HG02938 (cell line): ENCODE data around the gene OTOL1.
A peak's percentile ranks its signal among the peaks of the same experiment; 100 is the strongest.

ENCODE experiments used
- ATAC-seq: cut with Tn5 transposase; IDR thresholded peaks from one replicate; pipeline ENCODE4 v1.9.1; 2021; ENCODE audit warnings: mild to moderate bottlenecking, moderate library complexity; ENCODE audit not compliant: unreplicated experiment

The OTOL1 gene

DNA sequence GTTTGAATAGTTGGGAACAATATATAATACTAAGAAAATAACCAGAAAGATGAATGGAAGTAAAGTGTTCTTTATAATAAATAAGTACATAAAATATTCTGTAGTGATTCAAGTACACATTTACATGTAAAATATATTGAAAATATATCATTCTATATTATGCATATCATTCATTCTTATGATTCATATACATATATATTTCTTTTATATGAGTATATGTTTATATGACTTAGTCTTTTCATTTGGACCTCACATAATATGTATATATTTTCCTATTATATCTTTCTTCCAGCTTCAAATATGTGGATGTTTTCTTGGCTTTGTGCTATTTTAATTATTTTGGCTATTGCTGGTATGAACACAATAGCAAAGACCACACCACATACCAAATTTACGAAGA lies at the start of gene OTOL1:
Gene OTOL1, plus strand, starts transcription at position 301 of the 400 bp plus-strand sequence. Its CDS starts 0 bp downstream, at position 301.
- ATAC-seq: no peak

GRCh38 chr3:161449785-161450184 lies 46.8 kb upstream of the OTOL1 start:
- ATAC-seq: no peak

DNA sequence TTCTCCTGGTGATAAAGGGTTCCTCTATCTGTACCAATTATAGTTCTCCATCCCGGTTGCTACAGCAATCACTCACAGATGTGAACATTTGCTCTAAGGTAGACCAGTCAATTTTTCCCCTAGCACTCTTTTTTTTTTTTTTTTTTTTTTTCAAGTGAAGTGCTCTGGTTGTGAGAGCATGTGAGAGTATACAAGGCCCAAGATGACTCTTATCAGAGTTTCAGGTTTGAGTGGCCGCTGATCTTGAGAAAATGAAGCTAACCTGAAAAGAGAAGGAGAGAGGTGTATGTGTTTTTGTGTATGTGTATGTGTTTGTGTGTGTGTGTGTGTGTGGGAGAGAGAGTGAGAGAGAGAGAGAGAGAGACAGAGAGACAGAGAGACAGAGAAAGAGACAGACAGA lies 44.4 kb upstream of the OTOL1 start:
- no peak for ATAC-seq

- ATAC-seq: no peak
Observed at GRCh38 chr3:161454615-161455014, 42.0 kb upstream of the OTOL1 start.

DNA sequence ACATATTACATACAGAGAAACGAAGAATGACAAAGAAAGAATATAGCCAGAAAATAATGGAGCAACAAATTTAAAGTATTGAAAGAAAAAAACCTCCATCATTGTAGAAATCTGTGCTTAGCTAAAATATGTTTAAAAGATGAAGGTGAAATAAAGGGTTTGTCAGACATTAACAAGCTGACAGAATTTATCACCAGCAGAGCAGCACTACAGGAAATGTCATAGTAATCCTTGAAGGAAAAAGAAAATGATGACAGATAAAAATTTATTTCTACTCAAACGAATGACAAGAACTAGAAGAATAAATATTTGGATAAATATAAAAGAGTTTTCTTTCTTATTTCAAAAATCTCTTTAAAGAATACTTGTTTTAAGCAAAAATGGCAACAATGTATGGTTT lies 40.6 kb upstream of the OTOL1 start:
- ATAC-seq: no peak

DNA sequence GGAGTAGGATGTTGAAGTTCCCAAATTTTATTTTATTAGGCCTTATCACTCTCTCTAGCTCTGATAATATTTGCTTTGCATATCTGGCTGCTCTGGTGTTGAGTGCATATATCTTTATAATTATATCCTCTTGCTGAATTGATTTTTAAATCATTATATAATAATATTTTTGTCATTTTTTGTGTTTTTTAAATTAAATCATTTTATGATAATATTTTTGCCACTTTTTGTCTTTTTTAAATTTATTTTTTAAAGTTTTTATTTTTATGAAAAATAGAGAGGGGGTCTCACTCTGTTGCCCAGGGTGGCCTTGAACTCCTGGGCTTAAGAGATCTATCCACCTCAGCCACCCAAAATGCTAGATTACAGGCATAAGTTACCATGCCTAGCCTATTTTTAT lies 34.5 kb upstream of the OTOL1 start:
- ATAC-seq: no peak

DNA sequence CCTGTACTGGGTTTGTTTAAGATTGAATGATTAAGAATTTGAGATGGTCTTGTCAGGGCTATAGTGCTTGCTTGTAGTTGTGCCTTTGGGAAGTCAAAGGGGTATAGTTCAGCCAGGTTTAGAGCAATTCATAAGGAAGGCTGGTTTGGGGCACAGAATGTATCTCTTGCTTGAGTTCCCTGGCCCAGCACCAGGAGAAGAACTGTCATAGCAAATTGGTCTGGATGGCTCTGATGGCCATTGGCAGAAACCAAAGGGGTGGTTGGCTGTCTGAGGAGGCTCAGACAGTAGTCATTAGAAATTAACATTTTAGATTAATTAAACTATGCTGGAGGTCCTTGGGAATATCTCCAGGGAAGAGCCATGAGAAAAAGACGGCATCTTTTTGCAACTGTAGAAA lies 25.4 kb upstream of the OTOL1 start:
- no peak for ATAC-seq

DNA sequence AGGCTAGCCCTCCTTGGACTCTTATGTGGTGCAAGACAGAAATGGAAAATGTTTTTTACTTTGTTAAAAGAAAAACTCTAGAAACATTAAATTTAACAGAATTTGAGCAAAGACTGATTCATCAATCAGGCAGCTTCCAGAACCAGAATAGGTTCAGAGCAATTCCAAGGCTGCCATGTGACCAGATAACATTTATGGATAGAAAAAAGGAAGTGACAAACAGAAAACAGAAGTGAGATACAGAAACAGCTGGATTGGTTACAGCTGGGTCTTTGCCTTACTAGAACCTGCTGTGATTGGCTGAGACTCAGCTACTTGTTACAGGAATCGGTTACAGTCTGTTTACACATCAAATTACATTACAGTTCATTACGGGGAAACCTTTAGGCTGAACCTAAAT lies 22.5 kb upstream of the OTOL1 start:
- ATAC-seq: no peak

DNA sequence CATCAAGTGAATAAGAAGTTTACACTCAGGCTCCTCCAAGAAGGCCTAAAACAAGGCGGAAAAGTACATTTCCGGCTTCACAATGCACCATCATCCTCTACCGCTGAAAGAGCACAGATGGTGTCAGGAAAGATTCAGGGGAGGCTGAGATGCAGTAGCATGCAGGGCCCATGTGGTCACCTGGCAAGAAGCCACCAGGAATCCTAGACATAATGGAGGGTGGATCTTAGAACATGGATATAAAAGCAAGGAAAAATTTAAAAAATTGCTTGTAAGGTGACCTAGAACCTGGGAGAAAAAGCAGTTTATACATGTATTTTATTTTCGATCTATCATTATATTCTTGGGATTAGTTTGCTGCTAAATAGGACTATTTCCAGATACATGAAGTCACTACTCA lies 21.9 kb upstream of the OTOL1 start:
- no peak for ATAC-seq

DNA sequence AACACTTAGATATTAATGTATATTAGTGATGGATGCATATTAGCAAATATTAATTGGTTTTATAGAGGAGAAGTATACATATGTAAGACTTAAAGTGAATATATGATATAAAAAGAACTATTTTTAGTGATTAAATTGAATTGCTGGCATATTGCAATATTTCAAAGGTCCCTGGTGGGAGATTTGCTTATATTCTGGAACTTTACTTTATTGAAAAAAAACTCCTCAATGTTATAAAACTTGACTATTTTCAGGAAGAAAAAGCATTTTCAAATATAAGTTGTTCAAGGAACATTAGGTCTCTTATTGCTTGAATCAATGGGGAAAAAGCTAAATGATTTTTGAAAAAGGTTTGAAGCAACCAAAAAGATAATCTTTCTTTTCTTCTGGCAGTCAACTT lies 21.4 kb upstream of the OTOL1 start:
- ATAC-seq: no peak

DNA sequence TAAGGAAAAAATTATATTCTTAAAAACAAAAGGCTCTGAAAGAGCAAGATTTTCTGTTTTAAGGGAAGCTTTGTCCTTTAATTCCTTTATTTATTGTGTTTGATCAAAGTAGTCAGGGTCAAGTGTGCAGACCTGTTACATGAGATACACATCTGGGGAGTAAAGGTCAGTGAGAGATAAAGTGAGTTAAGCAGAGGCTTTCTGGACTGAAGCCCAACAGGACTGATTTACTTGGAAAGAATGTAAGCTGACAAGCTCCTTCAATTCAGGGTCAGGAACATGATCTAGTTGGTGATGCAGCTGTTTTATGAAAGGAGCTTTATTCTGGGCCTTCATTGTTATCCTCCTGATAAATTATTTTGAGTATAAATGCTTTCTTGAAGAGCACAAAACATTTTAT lies 20.7 kb upstream of the OTOL1 start:
- ATAC-seq: no peak

DNA sequence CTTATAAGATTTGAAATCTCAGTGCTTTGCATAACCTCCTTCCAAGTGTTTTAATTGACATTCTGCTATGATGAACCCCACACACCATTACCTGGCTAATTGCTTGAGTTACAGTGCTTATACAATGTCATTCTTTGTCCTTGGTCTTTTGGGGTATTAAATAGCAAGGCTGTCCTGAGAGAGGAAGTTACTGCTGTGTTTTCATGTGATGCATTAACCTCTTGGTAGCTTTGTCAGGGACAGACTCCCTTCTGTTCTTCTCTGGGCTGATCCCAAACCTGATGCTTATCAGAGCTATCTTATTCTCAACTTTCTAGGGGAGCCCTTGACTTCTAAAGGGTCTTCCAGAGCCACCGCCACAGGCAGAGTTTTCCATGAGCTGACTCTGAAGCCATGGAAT lies 12.4 kb upstream of the OTOL1 start:
- no peak for ATAC-seq

DNA sequence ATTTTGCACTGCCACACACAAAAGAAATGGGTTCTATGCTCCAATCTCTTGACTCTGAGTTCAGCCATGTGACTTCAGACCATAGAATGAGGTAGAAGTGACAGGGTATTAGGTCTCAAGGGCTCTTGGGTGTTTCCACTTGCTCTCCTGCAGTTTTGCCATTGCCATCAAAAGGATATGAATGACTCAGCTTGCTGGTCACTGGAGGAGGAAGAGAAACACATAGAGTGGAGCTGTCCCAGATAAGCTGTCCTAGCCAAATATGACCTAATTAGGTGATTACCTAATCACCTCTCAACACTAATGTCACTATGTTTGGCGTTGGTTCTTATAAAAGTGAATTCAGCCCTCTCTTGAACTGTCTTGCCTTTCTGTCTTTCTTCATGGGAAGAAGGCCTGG lies 8.3 kb upstream of the OTOL1 start:
- peak; percentile 68 for ATAC-seq

DNA sequence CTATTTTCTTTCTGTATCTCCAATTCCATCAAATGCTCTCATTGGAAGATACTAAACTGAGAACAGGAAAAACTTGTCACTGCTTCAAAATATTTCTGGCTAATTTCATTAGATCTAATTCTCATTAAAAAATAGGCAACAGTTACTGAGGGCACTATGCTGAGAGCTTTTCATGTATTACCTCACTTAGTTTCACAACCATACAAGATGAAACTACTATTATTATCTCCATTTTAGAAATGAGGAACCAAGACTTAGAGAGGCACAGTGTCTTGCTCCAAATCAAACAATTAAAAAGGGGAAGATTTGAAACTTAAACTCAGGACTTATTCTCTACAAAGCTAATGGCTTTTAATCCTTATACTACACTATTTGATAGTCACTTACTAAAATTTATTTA lies 7.2 kb upstream of the OTOL1 start:
- peak; percentile 95 for ATAC-seq

DNA sequence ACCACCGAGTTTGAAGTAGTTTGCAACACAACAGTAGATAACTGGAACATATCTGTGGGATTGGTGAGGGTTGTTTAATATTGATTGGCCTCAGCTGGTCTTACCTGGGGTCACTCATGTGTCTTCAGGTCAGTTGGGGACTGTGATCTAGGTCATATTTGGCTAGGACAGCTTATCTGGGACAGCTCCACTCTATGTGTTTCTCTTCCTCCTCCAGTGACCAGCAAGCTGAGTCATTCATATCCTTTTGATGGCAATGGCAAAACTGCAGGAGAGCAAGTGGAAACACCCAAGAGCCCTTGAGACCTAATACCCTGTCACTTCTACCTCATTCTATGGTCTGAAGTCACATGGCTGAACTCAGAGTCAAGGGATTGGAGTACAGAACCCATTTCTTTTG lies 5.8 kb upstream of the OTOL1 start:
- ATAC-seq: peak; percentile 51

GRCh38 chr3:161498259-161498921 lies 1.8 kb downstream of the OTOL1 start:
- no peak for ATAC-seq

- no peak for ATAC-seq
Observed at GRCh38 chr3:161500068-161500796, 3.6 kb downstream of the OTOL1 start.

DNA sequence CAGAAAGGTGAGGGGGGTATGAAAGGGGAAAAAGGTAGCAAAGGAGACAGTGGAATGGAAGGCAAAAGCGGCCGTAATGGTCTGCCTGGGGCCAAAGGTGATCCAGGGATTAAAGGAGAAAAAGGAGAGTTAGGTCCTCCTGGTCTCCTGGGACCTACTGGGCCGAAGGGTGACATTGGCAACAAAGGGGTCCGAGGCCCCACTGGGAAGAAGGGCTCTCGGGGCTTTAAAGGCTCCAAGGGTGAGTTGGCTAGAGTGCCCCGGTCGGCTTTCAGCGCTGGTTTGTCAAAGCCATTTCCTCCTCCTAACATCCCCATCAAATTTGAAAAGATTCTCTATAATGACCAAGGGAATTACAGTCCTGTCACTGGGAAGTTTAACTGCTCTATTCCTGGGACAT lies 6.7 kb downstream of the OTOL1 start:
- no peak for ATAC-seq

DNA sequence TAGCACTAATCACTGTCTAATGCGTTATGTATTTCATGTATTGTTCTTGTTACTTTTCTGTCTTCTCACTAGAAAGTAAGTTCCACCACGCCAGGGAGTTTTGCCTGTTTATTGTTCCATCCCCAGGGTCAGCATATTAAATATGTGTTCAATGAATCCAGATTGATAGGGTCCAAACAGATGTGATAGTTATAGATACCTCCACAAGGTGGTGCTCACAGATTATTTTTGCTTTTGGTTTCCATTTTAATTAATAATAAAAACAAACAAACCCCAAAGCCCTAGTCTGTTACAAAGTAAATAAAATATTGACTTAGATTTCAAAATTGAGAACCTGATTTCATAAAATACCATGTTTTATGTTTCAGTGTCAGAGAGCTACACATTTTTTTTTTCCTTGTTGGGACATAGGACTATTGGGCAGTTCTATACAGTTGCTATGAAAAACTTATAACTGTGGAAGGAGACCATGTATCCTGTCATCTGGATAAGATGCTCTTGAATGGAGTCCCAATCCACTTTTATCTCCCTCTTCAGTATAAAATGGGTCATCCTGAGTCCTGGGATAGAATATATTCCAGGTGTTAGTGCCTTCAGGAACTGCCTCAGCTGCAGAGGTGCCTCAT lies 12.4 kb downstream of the OTOL1 start:
- ATAC-seq: peak; percentile 90

DNA sequence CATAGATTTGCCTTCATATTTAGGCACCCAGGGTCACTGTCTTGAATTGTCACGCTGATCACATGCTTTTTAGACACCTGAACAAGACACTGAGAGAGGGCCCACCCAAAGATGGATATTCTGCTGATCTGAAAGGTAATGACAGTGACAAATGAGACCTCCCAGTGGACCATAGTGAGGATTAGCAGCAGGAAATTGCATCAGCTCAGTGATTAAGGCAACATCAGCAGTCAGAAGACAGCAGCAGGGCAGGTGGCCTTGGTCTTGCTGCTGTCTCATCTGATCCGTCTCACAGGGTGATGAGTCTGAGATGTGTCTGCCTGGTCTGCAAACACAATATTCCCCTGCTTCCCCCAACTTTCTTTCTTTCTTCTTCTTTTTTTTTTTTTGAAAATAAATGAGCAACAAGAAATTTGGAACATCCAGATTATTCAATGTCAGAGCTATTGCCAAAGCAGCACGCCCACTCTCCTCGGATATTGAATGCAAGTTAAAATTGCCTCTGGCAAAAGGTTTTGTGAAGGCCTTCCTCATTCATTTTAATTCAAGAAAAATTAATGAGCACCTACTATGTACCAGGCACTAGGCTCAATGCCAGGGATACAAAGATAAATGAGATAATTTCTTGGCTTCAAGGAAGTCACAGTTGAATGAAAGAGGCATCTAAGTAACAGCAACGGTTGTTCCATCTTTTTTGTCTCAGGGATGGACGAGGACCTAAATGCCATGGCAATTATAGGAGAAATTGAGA lies 14.1 kb downstream of the OTOL1 start:
- ATAC-seq: no peak

- ATAC-seq: no peak
Observed at GRCh38 chr3:161523916-161524315, 27.3 kb downstream of the OTOL1 start.

GRCh38 chr3:161531930-161532329 lies 35.3 kb downstream of the OTOL1 start:
- ATAC-seq: no peak
